ENCODE measurements around the gene POPDC2.

GRCh38 chr3:119611664-119612063, 48.7 kb downstream of the POPDC2 start:
- TF ChIP-seq POLR2A (IDR thresholded peaks at IDR 0.05; ENCODE audit: low read length): no peak
- no peak for TF ChIP-seq GATA1 (IDR thresholded peaks at IDR 0.05; ENCODE audit: low read depth, low read length)
